Peyer's patch (tissue), 4 donors: ENCODE data around the gene ARHGAP35. TPM values are rescaled to one million over a fixed set of nuclear protein-coding genes. Genes with fewer than 3 reads are reported as not detected.

Experiments used
- DNase-seq, 3 donors: peaks; one replicate each; pipeline ENCODE4 v3.0.0-alpha.2; 2017 to 2019
- H3K27ac ChIP-seq, 4 donors: fragments of 200-600 bp; sonication (generic); one replicate each; pipeline ENCODE4 v1.5.1; 2016 to 2019
- H3K27me3 ChIP-seq, 2 donors: fragments of 200-600 bp; sonication (generic); one replicate each; pipeline ENCODE4 v1.5.1; 2019
- H3K36me3 ChIP-seq, 3 donors: fragments of 200-600 bp; sonication (generic); one replicate each; pipeline ENCODE4 v1.5.1; 2016 to 2019
- H3K4me1 ChIP-seq, 4 donors: fragments of 200-600 bp; sonication (generic); one replicate each; pipeline ENCODE4 v1.5.1; 2016 to 2019
- H3K4me3 ChIP-seq, 4 donors: fragments of 200-600 bp; sonication (generic); 1 replicate in 3 of 4; 2 replicates in 1 of 4; pipeline ENCODE4 v1.5.1; 2016 to 2019; ENCODE audit warnings: mild to moderate bottlenecking in 1 of 4
- H3K9me3 ChIP-seq, 4 donors: fragments of 200-600 bp; sonication (generic); one replicate each; pipeline ENCODE4 v1.5.1; 2016 to 2019; ENCODE audit warnings: mild to moderate bottlenecking in 1 of 4
- CTCF ChIP-seq, 6 experiments: fragments of 450-650 bp in 4 of 6; fragments of 200-600 bp in 2 of 6; sonication (generic) in 1 of 6; IDR thresholded peaks; one replicate each; pipeline ENCODE4 v1.5.1; 2017 to 2019; ENCODE audit warnings: antibody characterized with exemption in 6 of 6, mild to moderate bottlenecking in 3 of 6, moderate library complexity in 1 of 6
- POLR2A ChIP-seq, 2 donors: fragments of 450-650 bp; IDR thresholded peaks; one replicate each; pipeline ENCODE4 v1.5.1; 2017; ENCODE audit warnings: antibody characterized with exemption in 2 of 2, mild to moderate bottlenecking in 2 of 2, moderate library complexity in 2 of 2
- total RNA-seq, 4 donors: library from RNA; depleted of rRNA; stranded (reverse); fragments of >200 nt; gene quantifications; one replicate each; pipeline ENCODE4 v1.1.0, GENCODE V29; 2016

The ARHGAP35 gene
- total RNA-seq, 4 donors from 2014 or later = 41.3 to 100 (median 85.4) TPM

- H3K27ac ChIP-seq = peak overlapping the region in 3 of 4 donors; percentile 41 to 90 (median 61)
- peak in 2 of 3 donors; percentile 73 to 84 for DNase-seq
Measured at GRCh38 chr19:46839752-46840497, 20.9 kb upstream of the ARHGAP35 start.

GRCh38 chr19:46840498-46840942 lies 20.3 kb upstream of the ARHGAP35 start:
- no peak overlapping the region for H3K4me3 ChIP-seq
- H3K9me3 ChIP-seq = no peaks in the 10 kb centered on the region
- peaks cover 0 to 12% (median 0%) of the 10 kb centered on the region in 4 donors for H3K4me1 ChIP-seq
- H3K27ac ChIP-seq = peak overlapping the region in 3 of 4 donors; percentile 41 to 90 (median 61)
- peaks cover 0 to 54% (median 0%) of the 10 kb centered on the region in 3 donors for H3K36me3 ChIP-seq
- peak in 1 of 2 donors; percentile 9 for TF ChIP-seq POLR2A (IDR thresholded peaks at IDR 0.05)
- peak; percentile 65 to 94 (median 86) for TF ChIP-seq CTCF (IDR thresholded peaks at IDR 0.05)
- no peaks in the 10 kb centered on the region for H3K27me3 ChIP-seq
- no peak for DNase-seq

More at GRCh38 chr19:46839752-46840497, 20.9 kb upstream of the ARHGAP35 start:
- Histone ChIP-seq H3K9me3 (no peaks in the 10 kb centered on the region), H3K36me3 (peaks cover 0 to 54% (median 0%) of the 10 kb centered on the region in 3 donors), H3K27me3 (no peaks in the 10 kb centered on the region), H3K4me1 (peaks cover 0 to 12% (median 0%) of the 10 kb centered on the region in 4 donors), H3K4me3 (no peak overlapping the region)
- TF ChIP-seq CTCF (IDR thresholded peaks at IDR 0.05) (no peak), POLR2A (IDR thresholded peaks at IDR 0.05) (no peak)

- Histone ChIP-seq H3K27ac (peak overlapping the region in 3 of 4 donors; percentile 3 to 61 (median 50)), H3K36me3 (peaks cover 0 to 55% (median 0%) of the 10 kb centered on the region in 3 donors), H3K27me3 (no peaks in the 10 kb centered on the region), H3K4me3 (no peak overlapping the region), H3K4me1 (peaks cover 0 to 12% (median 0%) of the 10 kb centered on the region in 4 donors), H3K9me3 (no peaks in the 10 kb centered on the region)
- TF ChIP-seq CTCF (IDR thresholded peaks at IDR 0.05) (no peak), POLR2A (IDR thresholded peaks at IDR 0.05) (no peak)
- DNase-seq = peak in 1 of 3 donors; percentile 66
Measured at GRCh38 chr19:46841458-46842083, 19.2 kb upstream of the ARHGAP35 start.

- H3K4me3 ChIP-seq = no peak overlapping the region
- no peaks in the 10 kb centered on the region for H3K9me3 ChIP-seq
- H3K36me3 ChIP-seq = peaks cover 0 to 56% (median 0%) of the 10 kb centered on the region in 3 donors
- peaks cover 0 to 12% (median 0%) of the 10 kb centered on the region in 4 donors for H3K4me1 ChIP-seq
- H3K27ac ChIP-seq = no peak overlapping the region
- H3K27me3 ChIP-seq = no peaks in the 10 kb centered on the region
- DNase-seq = no peak
- TF ChIP-seq CTCF (IDR thresholded peaks at IDR 0.05) (no peak), POLR2A (IDR thresholded peaks at IDR 0.05) (no peak)
Measured at GRCh38 chr19:46842791-46843190, 18.0 kb upstream of the ARHGAP35 start.

- DNase-seq = no peak
Measured at GRCh38 chr19:46844067-46844489, 16.7 kb upstream of the ARHGAP35 start.

More at GRCh38 chr19:46844067-46844489, 16.7 kb upstream of the ARHGAP35 start:
- Histone ChIP-seq H3K27me3 (no peaks in the 10 kb centered on the region), H3K36me3 (peaks cover 0 to 46% (median 0%) of the 10 kb centered on the region in 3 donors), H3K4me3 (no peak overlapping the region), H3K4me1 (peaks cover 0 to 12% (median 0%) of the 10 kb centered on the region in 4 donors), H3K9me3 (no peaks in the 10 kb centered on the region), H3K27ac (peak overlapping the region in 2 of 4 donors; percentile 5 to 12)
- TF ChIP-seq CTCF (IDR thresholded peaks at IDR 0.05) = no peak
- no peak for TF ChIP-seq POLR2A (IDR thresholded peaks at IDR 0.05)
